Bone marrow (tissue), 2 donors: Measurements from ENCODE around the gene NHS.
A peak's percentile ranks its signal among the peaks of the same experiment; 100 is the strongest.

Experiments
- DNase-seq, 2 donors: peaks; one replicate each; lab custom pipeline; 2025; lab: John Stamatoyannopoulos, UW

NHS gene

DNA sequence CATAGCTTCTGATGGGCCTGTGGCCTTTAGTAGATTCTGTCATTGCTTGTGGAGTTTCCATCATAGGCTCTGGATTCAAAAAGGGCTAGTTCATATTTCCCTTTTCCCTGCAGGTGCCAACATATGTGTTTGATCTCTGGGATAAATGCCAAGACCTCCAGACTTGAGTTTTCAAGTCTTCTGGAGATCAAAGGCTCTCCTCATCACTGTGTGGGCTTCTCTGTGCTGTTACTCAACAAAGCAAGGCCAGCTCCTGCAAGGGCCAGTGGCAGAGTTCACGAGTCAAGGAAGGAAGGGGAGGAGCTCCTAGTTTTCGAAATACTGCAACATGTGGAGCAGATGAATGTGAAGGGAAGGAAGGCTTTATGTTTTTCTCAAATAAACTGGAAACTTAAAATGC is 299.6 kb downstream of the NHS start:
- no peak for DNase-seq

DNA sequence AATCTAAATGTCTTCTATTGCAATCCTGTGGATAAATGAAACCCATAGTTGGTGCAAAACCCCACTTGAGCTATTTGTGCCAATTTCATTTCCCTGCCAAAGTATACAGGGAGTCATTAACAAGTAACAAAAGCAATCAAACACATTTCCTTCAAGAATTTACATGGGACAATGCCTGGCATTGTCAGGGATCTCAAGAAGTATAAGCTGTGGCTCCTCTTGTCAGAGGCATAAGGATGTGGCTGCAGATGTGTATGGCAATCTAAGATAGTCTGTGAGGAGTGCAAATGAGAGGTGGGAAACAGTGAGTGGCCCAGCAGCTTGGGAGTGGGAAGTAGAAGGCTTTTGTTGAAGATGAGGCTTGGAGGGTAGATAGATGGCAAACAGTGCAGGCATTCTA is 304.3 kb downstream of the NHS start:
- no peak for DNase-seq

- no peak for DNase-seq
Measured at GRCh38 chrX:17679820-17680219, 304.8 kb downstream of the NHS start.

DNA sequence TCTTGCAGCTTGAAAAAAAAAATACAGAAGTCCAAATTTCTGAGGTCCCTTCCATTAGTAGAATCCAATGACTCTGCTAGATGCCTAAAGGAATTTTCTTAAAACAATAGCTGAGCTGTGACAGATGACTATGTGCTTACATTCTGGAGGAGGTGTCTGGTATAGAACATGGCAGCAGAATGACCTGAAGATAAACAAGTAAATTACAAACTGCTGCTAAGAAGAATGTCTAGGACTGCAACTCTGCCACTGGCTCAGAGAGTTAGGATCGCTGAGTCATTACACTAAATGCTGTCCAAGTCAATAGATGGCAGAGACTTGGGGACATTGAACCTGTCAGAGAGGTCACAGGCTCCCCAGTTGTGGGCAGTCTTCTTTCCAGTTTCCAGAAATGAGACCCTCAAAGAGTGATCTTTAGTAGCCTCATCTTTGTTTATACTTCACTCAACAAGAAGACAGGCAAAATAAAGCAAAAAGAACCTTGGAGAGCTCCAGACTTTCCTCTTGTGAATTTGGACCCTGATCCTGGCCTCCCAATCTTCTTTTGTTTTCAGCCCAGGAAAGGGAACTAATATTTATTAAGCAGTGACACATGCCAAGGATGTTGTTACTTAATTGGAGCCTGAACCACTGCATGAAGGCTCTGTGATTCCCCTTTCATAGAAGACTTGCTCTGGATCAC is 305.9 kb downstream of the NHS start:
- no peak for DNase-seq

DNA sequence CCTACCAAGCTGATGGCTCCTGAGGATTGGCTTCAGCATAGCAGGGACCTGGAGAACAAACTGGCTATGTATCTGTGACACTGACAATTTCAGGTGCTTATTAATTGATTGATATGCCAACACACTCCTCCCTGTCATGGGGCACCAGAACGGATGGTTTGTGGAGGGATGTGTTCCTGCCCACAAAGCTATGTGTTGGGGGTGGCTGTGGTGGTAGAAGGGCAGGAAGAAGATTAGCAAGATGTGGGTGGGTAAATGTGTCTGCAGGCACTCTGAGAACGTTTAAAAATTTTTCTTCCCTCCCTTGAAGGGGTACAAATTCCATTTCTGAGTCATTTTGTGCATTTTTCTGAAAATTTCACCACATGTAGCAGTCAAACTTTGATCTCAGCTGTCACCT is 307.3 kb downstream of the NHS start:
- DNase-seq, result no peak

GRCh38 chrX:17685026-17685425 is 310.0 kb downstream of the NHS start:
- no peak for DNase-seq

DNA sequence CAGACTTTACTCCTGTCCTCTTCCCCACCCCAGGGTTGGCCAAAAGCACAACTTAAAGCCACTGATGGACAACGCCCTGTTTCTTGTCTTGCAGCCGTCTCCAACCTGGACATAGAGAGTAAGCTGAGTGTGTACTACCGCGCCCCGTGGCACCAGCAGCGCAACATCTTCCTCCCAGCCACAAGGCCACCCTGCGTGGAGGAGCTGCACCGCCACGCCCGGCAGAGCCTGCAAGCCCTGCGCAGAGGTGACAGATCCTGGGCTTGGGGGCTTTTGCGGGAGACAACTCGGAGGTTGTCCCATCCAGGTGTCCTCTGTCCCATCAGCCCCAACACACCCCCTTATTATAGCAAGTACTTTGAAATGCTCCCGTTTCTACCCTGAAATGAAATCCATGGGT is 312.6 kb downstream of the NHS start:
- DNase-seq, result no peak

DNA sequence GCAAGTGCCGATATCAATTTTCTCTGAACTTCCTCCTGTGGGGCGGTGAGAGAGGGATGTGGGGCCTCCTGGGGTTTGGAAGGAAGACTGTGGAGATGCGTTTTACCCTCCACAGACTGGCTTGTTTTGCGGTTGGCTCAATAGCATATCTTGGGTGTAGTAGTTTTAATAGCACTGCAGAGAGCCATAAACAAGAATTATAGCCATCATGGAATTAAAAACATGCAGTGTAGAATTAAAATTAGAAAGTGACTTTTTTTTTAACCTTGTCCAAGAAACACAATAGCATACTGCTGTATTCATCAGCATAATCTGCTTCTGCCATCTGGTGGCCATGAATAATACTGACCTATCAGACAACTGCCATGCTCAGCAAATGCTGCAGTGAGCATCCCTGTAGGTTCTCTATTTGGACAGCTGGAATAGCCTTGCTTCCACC is 315.0 kb downstream of the NHS start:
- peak in 1 of 2 donors; percentile 3 for DNase-seq

- DNase-seq, result no peak
Measured at GRCh38 chrX:17692709-17693346, 317.8 kb downstream of the NHS start.

- no peak for DNase-seq
Measured at GRCh38 chrX:17697191-17697590, 322.2 kb downstream of the NHS start.

DNA sequence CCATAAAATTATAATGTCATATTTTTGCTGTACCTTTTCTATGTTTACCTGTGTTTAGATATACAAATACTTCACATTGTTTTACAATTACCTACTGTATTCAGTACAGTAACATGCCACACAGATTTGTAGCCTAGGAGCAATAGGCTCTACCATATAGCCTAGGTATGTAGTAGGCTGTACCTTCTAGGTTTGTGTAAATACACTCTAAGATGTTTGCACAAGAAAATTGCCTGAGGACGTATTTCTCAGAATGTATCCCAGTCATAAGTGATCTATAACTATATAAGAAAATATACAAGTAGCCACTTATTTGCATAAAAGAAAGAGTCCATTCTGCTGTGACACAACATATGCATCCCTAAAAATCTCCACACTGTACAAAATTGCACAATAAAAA is 326.0 kb downstream of the NHS start:
- no peak for DNase-seq

DNA sequence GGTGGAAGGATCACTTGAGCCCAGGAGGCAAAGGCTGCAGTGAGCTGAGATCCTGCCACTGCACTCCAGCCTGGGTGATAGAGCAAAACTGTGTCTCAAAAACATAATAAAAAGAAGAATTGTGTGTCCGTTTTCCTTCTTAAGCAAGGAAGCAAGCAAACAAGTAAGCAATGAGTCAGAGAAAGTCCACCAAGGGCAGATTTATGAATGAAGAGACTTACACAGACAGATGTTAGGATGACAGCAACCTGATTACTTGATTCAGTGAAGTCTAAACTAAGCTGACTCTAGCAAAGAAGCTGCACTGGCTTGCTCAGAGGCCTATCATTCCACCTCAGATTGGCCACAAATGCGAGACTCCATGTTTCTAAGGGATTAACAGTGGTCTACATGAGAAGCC is 328.2 kb downstream of the NHS start:
- DNase-seq, result no peak

DNA sequence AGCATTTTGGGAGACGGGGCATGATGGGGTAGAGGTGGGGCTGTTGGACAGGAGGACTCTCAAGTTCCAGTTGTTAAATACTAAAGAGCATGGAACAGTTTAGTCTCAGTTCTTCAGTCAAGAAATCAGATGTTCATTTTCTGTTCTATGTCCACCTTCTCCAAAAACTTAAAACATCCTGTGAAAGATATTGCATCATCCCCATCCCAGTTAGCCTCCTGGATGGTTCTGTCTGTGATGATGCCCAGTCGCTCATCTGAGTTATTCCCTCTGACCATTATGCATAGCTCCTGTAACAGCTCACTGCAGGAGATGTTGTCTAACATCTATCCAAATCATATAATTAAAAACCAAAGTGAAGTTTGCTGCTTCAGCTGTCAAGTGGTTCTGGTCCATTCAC is 330.2 kb downstream of the NHS start:
- no peak for DNase-seq

- no peak for DNase-seq
Measured at GRCh38 chrX:17706676-17707075, 331.7 kb downstream of the NHS start.

DNA sequence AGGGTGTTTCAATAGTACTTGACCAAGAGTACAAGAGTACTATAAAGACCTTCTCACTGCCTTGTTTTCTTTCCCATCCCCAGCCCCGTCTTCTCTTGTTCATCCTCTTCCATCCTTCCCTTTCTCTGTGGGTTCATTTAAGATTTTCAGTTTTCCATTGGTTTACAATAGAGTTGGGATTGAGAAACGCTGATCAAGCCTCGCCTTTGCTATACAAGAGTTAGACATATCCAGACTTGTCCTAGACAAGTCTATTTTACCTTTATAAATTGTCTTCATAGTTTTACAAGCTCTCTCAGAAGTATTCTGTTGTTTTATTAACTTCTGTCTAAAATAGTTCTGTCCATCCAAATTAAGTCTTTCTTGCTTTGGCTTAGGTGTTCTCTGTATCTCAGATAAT is 332.7 kb downstream of the NHS start:
- no peak for DNase-seq

- no peak for DNase-seq
Measured at GRCh38 chrX:17710871-17711301, 335.9 kb downstream of the NHS start.

GRCh38 chrX:17713288-17713687 is 338.3 kb downstream of the NHS start:
- DNase-seq, result no peak

DNA sequence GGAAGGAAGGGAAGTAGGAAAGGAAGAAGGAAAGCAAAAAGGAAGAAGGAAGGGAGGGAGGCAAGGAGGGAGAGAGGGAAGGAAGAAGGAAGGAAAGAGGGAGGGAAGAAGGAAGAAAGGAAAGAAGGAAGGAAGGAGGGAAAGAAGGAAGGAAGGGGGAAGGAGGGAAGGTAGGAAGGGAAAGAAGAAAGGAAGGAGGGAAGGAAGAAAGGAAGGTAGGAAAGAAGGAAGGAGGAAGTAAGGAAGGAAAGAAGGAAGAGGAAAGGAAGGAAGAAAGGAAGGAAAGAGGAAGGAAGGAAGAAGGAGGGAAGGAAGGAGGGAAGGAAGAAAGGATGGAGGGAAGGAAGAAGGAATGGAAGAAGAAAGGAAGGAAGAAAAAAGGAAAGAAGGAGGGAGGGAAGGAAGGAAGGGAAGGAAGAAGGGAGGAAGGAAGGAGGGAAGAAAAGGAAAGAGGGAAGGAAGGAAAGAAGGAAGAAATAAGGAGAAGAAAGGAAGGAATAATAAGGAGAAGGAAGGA is 343.7 kb downstream of the NHS start:
- DNase-seq, result no peak

DNA sequence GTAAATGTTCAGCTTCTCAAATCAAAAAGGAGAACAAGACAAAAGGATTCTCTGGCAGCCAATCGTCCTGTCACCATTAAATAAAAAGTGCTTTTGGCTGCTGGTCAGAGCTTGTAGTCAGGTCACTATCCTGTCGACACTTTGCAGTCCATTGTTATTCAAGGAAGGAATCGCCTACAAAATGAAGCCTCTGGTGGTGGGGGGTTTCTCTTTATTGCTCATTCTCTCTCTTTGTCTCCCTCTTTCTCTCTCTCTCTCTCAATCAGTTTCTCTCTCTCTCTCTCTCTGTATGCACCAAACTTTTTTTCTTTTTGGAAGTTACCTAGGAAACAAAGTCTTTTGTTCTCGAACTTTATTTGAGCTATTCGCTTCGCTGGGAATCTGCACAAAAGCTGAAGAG is 344.7 kb downstream of the NHS start:
- DNase-seq, result no peak

DNA sequence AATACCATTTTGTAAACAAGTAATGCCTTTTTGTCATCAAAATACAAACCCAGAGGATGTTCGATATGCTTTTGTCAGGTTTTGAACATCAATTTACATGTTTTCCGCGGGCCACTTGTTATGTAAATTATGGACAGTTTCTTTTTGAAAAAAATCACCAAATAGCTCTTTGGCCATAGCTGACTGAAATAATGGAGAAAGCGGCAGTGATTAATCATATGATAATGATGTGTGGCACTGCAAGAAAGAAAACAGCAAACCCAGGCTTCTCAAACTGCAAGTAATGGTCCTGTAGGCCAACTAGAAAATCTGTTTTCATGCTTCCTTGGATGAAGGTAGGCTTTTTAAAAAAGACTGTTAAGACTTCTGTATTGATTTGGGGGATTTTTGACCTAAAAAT is 346.7 kb downstream of the NHS start:
- no peak for DNase-seq

GRCh38 chrX:17725181-17725580 is 350.2 kb downstream of the NHS start:
- no peak for DNase-seq

GRCh38 chrX:17732138-17732783 is 357.3 kb downstream of the NHS start:
- DNase-seq, result no peak

GRCh38 chrX:17735406-17735805 is 360.4 kb downstream of the NHS start:
- no peak for DNase-seq
